MM.1S (cell line): ENCODE data around the gene ZBTB17.

Experiments
- EZH2 ChIP-seq: fragments of 300-600 bp; sonication (generic); optimal IDR thresholded peaks from 2 replicates; pipeline ENCODE3; 2017; ENCODE audit warnings: low read depth, mild to moderate bottlenecking, antibody characterized with exemption, low read length, mixed read lengths
- EZH2phosphoT487 ChIP-seq: fragments of 300-600 bp; sonication (generic); IDR thresholded peaks from 2 replicates; pipeline ENCODE4 v1.6.1; 2018; ENCODE audit warnings: antibody characterized with exemption, low read length
- TF ChIP-seq, protein P1 (sequence below): fragments of 300-600 bp; sonication (generic); IDR thresholded peaks from 2 replicates; pipeline ENCODE4 v1.5.1; 2016; ENCODE audit warnings: antibody characterized with exemption, low read length, mixed read lengths

DNA sequence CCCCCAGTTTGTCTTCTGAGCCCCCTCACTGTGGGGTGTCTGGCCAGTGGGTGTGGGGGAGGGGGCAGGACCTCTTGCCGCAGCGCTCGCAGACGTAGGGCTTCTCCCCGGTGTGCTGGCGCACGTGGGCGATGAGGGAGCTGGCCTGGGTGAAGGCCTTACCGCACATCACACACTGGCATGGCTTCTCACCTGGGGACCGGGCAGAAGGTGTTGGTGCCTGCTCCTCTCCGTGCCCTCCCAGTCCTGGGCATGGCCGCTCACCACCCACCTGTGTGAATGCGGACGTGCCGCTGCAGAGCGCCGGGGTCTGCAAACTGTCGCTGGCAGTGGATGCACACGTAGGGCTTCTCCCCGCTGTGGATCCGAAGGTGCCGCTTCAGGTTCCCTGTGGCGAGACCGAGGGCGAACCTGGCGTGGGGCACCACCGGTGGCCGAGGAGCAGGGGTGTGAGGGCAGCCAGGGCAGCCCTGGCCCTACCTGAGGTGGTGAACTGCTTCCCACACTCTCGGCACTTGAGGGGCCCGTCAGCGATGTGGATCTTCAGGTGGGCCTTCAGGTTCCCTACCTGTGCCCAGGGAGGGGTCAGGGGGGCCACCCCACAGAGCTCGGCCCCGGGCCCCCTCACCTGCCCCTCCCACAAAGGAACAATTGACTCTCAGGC, 32.4 kb downstream of the ZBTB17 start:
- TF ChIP-seq, protein P1, sequence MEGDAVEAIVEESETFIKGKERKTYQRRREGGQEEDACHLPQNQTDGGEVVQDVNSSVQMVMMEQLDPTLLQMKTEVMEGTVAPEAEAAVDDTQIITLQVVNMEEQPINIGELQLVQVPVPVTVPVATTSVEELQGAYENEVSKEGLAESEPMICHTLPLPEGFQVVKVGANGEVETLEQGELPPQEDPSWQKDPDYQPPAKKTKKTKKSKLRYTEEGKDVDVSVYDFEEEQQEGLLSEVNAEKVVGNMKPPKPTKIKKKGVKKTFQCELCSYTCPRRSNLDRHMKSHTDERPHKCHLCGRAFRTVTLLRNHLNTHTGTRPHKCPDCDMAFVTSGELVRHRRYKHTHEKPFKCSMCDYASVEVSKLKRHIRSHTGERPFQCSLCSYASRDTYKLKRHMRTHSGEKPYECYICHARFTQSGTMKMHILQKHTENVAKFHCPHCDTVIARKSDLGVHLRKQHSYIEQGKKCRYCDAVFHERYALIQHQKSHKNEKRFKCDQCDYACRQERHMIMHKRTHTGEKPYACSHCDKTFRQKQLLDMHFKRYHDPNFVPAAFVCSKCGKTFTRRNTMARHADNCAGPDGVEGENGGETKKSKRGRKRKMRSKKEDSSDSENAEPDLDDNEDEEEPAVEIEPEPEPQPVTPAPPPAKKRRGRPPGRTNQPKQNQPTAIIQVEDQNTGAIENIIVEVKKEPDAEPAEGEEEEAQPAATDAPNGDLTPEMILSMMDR = no peak
- TF ChIP-seq EZH2phosphoT487 (no peak), EZH2 (no peak)
